VCaP (cell line): ENCODE data around the gene FBLN5.

Source experiments
- H3K27ac ChIP-seq: fragments of 450-650 bp; 2 replicates; pipeline ENCODE4 v1.5.1; 2017
- TF ChIP-seq, protein P1 (sequence below): fragments of 450-650 bp; conservative IDR thresholded peaks from 2 replicates; pipeline ENCODE4 v1.5.1; 2017; ENCODE audit warnings: mild to moderate bottlenecking, moderate library complexity

FBLN5 gene, protein sequence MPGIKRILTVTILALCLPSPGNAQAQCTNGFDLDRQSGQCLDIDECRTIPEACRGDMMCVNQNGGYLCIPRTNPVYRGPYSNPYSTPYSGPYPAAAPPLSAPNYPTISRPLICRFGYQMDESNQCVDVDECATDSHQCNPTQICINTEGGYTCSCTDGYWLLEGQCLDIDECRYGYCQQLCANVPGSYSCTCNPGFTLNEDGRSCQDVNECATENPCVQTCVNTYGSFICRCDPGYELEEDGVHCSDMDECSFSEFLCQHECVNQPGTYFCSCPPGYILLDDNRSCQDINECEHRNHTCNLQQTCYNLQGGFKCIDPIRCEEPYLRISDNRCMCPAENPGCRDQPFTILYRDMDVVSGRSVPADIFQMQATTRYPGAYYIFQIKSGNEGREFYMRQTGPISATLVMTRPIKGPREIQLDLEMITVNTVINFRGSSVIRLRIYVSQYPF

DNA sequence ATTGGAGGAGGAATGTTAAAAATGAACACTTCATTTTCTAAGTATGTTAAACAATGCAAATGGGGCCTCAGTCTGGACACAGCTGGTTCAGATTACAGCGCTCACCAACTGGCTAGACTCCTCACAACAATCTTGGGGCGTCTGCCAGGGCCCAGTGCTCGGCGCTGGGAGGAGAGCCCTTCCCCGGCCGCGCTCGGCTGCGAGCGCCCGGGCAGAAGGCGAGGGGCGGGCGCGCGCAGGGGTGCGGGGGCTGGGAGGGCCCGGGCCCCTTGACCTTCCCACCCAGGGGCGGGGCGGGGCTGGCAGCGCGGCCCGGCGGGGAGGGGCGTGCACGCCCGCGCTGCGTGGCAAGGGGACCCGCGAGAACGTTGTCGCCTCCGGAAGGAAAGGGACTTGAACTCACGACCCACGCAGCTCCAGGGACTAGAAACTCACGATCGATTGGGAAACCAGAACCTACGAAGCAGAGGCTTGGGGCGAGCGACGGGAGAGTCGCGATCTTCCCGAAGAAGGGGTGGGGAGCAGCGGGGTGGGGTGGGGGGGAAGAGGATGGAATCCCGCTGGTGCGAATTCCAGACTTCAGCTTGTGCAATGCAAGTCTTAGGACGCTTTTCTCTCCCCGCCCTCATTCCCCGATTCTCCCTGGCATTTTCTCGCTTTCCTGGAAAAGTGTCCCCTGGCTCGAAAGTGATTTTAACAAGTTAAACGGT lies at the start of gene FBLN5:
Gene FBLN5, minus strand, starts transcription at position 220 of the 710 bp plus-strand sequence. CDS start 465 bp downstream, outside the sequence.
- H3K27ac ChIP-seq: no peak within 1 kb of the TSS
- TF ChIP-seq, protein P1, sequence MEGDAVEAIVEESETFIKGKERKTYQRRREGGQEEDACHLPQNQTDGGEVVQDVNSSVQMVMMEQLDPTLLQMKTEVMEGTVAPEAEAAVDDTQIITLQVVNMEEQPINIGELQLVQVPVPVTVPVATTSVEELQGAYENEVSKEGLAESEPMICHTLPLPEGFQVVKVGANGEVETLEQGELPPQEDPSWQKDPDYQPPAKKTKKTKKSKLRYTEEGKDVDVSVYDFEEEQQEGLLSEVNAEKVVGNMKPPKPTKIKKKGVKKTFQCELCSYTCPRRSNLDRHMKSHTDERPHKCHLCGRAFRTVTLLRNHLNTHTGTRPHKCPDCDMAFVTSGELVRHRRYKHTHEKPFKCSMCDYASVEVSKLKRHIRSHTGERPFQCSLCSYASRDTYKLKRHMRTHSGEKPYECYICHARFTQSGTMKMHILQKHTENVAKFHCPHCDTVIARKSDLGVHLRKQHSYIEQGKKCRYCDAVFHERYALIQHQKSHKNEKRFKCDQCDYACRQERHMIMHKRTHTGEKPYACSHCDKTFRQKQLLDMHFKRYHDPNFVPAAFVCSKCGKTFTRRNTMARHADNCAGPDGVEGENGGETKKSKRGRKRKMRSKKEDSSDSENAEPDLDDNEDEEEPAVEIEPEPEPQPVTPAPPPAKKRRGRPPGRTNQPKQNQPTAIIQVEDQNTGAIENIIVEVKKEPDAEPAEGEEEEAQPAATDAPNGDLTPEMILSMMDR: no peak

DNA sequence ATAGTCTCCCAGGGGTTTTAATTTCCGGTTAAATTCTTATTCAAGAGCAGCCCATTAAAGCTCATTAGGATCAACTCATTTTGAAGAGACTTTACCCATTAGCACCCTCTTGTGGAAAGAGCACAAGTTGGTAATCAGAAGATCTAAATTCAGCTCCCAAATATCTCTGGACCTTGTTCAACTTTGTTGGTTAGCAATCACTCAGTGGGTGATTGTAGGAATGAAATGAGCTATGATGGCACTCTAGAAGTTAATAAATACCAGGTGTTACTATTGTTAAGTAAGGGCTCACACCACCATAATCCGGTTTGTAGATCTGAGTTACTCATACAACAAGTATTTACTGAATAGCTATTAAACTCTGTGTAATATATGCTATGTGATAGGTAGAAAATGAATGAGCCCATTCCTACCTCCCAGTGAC lies 49.5 kb upstream of the FBLN5 start:
- TF ChIP-seq, protein P1: peak; percentile 80
- no peak overlapping the region for H3K27ac ChIP-seq

DNA sequence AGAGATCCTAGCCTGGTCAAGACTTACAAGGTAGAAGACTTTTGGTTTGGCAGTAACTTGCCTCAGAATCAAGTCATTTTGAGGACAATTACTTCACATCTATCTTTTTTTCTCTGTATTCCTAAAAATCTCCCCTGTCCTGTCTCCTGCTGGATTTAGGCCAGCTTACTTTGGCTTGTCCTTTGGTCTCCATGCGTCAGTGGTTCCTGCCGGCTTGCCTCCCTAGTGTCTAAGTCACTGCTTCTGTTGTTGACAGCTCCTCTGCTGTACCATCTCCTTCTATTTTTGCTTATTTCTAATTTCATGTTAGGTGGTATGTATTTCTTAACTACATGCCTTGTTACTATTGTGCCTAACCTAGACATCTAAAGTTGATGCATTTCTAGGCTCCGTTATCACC lies 39.7 kb upstream of the FBLN5 start:
- TF ChIP-seq, protein P1: no peak
- no peak overlapping the region for H3K27ac ChIP-seq

DNA sequence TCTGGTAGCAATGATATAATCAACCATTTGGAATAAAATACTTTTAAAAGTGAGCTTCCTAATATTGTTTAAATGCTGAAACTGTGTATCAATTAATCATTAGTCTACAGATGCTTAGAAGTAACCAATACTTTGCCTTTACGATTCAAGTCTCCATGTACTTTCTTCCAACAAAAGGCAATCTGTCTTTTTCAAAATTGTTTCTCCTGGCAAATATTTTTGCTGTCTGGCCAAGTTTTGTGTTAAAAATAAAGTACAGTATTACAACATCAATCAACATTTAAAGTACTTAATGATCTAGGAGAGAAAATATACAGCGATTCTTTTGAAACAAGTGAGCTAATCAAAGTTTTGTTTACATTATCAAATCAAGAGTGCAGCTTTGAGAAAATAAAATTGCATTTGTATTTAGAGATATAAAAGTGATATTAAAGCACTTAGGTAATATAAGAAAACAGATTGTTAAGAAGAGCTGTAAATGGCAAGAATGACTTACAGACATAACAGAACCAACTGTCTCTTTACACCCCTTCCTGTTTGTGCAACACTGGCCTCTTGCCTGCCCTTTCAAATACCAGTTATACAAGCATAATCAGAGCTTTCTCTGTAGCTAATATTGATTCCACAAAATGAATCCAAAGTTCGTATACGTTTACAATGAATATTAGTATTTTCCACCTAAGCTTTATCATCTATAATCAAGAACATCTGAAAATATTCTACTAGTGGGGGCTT lies 38.2 kb upstream of the FBLN5 start:
- no peak overlapping the region for H3K27ac ChIP-seq
- TF ChIP-seq, protein P1: no peak

DNA sequence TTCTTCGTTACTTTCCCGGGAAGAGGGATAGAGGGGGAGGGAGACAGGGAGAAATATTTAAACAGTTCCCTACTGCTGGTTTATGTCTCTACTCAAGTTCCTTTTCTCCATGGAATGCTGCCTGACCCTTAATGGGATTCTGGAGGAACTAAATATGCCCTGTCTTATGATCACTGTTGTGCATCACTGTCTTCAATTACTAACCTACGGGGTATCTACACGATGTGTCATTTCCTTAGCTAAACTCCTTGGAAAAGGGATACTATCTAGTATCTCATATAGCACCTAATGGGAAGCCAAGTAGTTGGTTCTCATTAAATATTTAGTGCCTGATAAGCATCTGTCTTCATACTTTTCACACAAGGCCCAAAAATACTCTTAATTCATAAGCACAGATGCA lies 37.5 kb upstream of the FBLN5 start:
- H3K27ac ChIP-seq: no peak overlapping the region
- TF ChIP-seq, protein P1: no peak

DNA sequence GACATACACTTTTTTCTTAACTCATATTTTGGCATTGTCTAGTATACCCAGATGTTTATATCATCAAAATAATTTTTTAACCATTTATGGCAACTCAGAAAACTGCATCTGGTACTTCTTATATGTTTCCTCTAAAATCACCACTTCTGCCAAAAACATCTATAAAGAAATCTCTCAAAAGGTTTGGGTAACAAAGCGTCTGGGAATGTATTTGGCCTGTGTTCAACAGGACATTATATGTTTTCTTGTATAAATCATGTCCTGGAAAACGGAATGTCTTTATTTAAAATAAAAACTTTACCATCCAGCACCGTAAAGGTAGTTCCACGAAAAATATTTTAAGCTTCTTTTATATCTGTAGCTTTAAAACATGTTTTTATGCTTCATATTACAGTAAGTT lies 36.1 kb upstream of the FBLN5 start:
- TF ChIP-seq, protein P1: no peak
- no peak overlapping the region for H3K27ac ChIP-seq

DNA sequence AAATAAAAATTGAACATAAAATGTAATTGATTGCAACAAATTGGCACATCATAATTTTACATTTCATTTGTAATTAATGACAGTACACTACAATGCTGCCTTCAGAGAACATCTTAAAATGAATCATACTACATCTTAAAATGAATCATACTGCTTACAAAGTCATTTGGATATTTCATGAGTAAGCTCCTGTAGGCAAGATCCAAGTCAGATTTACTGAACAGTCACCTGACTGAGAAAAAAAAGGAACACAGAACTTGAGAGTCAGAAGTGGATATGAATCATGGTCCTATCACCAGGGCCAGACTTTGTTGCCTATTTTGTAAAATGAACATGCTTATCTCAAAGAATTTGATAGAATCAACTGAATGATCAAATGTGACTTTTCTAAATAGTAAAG lies 32.7 kb upstream of the FBLN5 start:
- no peak overlapping the region for H3K27ac ChIP-seq
- TF ChIP-seq, protein P1: no peak
